ENCODE results near the gene MMP2.

Gene MMP2

DNA sequence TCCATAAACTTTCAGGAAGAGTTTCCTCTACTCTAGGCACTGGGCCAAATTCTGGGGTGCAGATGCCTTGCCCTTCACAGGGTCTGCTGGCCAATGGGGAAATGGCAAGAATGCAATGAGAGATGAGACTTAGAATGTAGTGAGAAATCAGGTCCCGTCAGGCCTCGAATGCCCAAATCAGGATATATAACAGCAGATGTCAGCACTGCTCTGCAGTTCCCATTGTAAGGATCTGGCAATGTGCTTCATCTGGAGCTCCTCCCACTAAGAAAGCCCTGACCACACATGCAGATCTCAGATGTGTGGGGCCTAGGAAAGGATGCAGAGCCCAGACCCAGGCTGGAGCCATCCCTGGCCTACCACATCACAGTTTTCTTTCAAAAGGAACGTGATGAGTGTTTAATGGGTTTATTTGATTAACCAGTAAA lies 16.0 kb downstream of the MMP2 start:
- no peak for DNase-seq (ENCODE audit: low read depth in 2 of 2)

DNA sequence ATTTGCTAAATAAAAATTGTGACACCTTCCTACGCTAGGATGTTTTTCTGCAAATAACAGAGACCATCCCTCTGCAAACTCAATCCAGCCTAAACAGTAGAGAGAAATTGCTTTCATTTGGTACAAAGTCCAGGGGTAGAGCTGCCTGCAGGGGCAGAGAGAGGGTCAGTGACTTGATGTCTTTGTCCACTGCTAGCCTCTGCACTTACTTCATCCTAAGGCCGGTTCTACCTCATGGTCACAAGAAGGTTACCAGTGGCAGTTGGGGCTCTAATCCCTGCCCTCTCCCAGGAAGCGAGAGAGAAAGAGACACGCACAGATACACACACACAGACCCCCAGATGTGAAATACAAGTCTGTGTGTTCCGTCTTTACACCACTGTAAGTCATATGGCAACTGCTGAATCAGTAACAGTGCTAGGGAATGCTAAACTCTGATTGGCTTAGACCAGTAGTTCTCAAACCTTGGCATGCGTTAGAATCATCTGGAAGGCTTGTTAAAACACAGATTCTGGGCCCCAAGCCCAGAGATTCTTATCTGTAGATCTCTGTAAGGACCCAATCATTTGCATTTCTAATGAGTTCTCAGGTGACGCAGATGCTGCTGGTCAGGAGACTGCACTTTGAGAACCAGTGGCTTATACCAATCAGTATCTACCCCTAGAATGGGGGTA lies 16.8 kb downstream of the MMP2 start:
- no peak for DNase-seq (ENCODE audit: low read depth in 2 of 2)

DNA sequence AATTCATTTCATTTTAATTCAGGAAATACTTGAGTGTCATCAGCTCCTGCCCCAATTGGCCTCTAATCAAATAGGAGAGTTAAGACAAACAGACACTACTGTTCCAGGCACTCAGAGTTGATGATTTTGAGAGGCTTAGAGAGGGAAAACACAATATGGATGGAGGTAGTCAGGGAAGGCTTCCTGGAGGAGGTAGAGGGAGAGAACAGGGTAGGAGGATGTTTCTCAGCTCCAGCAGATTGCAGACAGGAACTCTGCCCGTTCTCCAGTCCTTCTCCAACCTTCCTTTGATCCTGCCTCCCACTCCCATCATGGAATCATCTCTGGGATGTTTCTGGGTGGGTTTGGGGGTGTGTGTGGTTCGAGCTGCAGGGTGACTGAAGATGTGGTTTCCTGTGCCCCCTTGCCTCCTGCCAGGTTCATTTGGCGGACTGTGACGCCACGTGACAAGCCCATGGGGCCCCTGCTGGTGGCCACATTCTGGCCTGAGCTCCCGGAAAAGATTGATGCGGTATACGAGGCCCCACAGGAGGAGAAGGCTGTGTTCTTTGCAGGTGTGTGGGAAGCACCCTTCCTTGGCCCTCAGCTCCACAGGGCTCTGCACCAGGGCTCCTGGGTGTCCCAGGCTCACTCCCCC lies 17.6 kb downstream of the MMP2 start:
- DNase-seq (ENCODE audit: low read depth in 2 of 2): no peak

DNA sequence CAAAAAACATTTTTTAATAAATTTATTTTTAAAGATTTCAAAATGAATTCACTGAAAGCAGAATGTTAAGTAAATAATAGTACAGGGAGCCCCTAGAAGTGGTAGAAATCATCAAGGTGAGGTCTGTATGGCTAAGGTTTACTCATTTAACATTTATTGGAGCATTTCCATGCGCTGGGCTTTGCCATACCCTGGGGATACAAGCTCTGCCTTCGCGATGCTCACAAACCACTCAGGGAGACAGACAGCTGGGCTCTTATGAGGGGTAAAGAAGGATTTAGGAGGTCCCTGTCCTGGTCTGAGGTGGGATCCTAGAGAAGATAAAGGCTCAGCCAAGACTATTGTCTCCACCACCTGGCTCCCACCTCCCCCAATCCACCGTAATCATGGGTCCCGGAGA lies 18.6 kb downstream of the MMP2 start:
- DNase-seq (ENCODE audit: low read depth in 2 of 2): no peak

DNA sequence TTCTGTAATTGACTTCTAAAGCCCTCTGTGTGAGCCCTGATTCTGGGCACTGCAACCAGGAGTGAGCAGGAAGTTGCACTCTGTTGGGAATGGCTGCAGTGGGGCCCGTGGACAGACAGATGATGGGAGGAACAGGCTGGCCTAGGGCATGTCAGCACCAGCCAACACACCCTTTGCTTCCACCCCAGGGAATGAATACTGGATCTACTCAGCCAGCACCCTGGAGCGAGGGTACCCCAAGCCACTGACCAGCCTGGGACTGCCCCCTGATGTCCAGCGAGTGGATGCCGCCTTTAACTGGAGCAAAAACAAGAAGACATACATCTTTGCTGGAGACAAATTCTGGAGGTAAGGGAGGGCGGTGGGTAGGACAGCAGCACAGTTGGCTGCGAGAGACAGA lies 19.1 kb downstream of the MMP2 start:
- no peak for DNase-seq (ENCODE audit: low read depth in 2 of 2)

DNA sequence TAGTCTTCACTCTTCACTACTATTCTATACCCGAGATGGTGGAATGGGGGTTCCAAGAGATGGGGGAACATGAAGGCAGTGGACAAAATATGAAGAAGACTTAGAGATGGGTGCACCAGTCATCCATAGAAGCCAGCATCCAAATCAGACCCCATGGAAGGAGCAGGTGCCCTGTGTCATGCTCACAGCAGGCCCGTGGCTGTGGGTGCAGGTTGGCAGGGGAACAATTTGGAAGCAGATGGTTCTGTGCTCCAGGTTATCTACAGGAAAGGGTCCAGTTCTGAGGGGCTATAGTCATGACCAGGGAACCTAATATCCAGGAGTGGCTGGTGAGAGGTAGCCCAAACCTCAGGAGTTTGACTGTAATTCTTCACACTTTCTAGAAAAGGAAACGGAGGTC lies 20.3 kb downstream of the MMP2 start:
- DNase-seq (ENCODE audit: low read depth in 2 of 2): no peak

DNA sequence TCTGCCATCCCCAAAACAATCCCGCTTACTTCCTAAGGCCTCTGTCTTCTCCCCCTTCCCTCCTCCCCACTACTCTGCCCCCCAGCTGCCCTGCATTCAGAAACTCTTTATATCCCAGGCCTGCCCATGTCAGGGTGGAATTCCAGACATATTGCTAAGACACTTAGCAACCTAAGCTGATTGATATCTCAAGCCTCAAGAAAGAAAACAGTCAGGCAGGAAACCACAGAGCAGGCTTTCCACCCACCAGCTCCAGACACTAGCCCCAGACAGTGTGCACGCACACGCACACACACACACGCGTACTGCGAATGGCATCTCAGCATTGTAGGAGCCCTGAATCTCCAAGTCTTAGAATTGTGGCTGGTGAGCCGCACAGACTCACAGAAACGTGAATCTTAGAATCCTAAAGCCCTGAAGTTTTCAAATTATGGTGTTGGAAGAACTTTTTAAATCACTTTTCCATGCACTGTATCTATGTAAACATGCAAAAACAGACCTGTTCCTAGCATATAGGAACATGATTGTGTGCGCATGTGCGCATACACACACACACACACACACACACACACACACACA lies 21.0 kb downstream of the MMP2 start:
- DNase-seq (ENCODE audit: low read depth in 2 of 2): no peak

DNA sequence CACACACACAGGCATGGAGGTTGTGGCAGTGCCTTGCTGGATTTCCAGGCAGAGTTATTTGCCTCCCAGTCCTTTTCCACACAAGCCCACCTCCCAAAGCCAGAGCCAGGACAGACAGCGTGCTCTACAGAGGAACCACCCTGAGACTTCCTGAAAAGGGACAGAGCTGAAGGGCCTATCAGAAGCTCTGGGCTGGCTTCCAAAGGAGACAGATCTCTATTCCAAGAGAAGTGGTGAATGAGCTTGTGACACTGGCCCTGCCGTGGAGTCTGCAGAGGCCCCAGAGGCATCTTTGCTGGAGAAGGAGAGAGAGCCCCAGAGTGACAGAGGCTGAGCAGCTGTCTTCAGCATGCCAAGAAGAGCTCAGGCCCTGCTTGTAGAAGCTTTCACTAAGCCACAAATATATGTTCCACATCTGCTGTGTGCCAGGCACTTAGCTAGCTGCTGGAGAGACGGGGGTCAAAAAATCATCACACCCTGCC lies 21.6 kb downstream of the MMP2 start:
- no peak for DNase-seq (ENCODE audit: low read depth in 2 of 2)

DNA sequence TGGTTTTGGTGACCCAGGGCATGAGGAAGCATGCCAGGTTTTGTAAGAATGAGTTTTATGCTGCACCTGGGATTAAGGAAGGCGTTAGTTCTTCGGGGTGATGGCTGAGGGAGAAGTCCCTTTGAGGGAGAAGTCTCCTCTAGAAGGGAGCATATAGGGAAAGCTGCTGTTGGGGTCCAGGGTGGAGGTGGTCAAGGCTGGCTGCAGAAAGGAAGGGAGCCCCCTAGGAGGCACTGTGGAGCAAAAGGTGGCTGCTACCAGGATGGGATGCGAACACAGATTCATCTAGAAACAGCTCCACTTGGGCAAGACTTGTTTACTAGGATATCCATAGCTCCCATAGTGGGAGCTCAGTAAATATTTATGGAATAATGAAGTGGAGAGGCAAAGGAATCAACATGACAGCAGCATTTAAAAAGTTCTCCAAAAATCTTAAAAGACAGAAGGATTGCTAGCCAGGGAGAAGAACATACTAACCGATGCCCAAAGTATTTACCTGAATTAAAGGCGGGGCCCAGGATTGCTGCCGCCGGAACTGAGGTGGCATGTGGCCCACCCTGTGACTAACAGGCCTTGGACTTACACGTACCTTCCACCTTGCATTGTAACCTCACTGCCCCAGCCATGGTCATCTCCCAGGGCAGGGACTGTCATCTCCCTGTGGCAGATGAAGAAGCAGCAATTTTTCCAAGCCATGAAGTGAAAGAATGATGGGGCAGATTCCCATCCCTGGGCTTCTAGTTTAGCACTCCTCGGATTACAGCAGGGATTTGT lies 22.7 kb downstream of the MMP2 start:
- no peak for DNase-seq (ENCODE audit: low read depth in 2 of 2)

DNA sequence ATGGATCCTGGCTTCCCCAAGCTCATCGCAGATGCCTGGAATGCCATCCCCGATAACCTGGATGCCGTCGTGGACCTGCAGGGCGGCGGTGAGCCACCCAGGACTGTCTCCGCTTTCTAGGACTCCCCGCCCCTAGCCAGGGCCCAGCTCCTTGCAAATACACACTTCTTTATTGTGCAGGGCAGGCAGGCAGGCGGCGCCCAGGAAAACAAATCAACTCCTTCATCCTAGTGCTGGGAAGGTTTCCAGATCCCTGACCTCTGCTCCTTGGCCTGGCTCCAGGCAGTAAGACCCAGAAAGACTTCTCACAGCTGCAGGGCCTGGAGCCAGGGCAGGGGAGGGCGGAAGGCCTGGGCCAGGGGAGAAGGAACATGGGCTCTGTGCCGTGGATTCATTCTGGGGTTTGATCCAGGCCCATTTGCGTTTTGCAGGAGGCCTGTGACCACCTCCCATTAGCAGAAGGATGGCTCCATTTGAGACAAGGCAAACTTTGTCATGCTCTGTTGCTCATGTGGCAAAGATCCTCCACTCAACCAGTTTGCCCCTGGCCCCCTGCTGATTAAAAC lies 23.9 kb downstream of the MMP2 start:
- no peak for DNase-seq (ENCODE audit: low read depth in 2 of 2)

DNA sequence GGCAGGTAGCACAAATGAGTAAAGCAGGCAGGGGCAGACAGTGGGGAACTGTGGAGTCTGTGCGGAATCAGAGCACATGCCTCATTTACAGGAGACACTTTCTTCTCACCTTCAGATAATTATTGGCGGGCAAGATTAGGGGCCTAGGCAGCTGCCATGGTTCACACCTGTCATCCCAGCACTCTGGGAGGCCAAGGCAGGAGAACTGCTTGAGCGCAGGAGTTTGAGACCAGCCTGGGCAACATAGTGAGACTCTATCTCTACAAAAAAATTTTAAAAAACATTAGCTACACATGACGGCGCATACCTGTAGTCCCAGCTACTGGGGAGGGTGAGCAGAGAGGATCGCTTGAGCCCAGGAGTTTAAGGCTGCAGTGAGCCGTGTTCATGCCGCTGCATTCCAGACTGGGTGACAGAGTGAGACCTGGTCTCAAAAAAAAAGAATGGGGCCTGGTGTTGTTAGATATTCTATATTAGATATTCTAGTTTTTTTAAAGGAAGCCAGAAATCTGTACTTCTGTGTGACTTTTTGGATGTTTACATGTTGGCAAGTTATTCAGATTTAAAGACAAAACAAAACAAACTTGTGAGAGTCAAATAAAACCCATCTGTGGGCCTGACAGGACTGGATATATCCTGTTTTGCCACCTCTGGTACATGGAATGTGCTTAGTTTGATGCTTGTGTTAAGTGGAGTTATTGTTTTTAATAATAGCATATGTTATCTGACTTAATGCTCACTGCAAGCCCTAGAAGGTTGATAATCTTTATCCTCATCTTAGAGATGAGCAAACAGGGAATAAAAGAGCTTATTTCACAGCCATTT lies 24.9 kb downstream of the MMP2 start:
- DNase-seq (ENCODE audit: low read depth in 2 of 2): no peak

DNA sequence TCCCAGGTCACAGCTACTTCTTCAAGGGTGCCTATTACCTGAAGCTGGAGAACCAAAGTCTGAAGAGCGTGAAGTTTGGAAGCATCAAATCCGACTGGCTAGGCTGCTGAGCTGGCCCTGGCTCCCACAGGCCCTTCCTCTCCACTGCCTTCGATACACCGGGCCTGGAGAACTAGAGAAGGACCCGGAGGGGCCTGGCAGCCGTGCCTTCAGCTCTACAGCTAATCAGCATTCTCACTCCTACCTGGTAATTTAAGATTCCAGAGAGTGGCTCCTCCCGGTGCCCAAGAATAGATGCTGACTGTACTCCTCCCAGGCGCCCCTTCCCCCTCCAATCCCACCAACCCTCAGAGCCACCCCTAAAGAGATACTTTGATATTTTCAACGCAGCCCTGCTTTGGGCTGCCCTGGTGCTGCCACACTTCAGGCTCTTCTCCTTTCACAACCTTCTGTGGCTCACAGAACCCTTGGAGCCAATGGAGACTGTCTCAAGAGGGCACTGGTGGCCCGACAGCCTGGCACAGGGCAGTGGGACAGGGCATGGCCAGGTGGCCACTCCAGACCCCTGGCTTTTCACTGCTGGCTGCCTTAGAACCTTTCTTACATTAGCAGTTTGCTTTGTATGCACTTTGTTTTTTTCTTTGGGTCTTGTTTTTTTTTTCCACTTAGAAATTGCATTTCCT lies 26.5 kb downstream of the MMP2 start:
- no peak for DNase-seq (ENCODE audit: low read depth in 2 of 2)

DNA sequence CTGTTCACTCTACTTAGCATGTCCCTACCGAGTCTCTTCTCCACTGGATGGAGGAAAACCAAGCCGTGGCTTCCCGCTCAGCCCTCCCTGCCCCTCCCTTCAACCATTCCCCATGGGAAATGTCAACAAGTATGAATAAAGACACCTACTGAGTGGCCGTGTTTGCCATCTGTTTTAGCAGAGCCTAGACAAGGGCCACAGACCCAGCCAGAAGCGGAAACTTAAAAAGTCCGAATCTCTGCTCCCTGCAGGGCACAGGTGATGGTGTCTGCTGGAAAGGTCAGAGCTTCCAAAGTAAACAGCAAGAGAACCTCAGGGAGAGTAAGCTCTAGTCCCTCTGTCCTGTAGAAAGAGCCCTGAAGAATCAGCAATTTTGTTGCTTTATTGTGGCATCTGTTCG lies 27.1 kb downstream of the MMP2 start:
- DNase-seq (ENCODE audit: low read depth in 2 of 2): no peak

DNA sequence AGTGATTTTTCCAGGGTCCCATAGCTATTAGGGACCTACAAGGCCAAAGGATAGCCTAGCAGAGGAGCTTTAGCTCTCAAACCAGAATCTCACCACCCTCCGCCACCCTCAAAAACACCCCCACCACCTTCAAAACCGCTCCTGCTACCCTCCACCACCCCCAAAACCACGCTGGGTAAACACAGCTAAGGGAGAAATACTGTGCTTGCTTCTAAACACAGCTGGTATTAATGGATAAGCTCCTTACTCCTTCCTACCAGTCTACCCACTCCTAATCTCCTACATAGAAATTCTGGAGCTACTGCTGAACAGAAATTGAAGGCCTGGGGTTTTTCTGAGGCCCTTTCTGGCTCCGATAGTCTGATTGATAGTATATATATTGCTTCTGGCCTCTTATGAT lies 27.7 kb downstream of the MMP2 start:
- DNase-seq (ENCODE audit: low read depth in 2 of 2): no peak

DNA sequence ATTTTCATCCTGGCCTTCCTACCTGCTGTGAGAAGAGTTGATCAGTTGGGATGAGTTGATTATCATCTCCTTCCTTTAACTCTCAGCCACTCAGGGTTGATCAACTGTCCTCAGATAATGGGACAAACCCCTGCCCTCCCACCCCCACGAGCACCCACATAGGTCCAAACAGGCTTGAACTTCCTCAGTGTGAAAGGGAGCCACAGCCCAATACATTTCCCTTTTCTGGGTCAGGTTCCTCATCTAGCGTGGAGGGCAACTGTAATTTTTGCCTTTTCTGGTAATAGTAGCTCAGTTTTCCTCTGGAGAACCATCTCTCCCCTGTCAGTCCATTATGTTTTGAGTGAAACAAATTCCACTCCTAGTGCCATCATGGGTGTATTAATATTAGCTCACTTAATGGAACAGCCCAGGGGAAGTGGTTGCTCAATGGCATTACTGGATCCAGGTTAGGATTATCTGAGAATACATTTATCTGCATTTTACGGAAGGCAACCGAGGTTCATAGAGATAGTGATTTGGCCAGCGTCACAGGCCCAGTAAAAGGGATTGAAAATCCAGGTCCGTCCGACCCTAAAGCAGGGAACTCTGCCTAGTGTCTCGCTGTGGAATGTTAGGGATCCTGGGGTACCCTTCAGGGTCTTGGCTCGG lies 29.4 kb downstream of the MMP2 start:
- no peak for DNase-seq (ENCODE audit: low read depth in 2 of 2)

DNA sequence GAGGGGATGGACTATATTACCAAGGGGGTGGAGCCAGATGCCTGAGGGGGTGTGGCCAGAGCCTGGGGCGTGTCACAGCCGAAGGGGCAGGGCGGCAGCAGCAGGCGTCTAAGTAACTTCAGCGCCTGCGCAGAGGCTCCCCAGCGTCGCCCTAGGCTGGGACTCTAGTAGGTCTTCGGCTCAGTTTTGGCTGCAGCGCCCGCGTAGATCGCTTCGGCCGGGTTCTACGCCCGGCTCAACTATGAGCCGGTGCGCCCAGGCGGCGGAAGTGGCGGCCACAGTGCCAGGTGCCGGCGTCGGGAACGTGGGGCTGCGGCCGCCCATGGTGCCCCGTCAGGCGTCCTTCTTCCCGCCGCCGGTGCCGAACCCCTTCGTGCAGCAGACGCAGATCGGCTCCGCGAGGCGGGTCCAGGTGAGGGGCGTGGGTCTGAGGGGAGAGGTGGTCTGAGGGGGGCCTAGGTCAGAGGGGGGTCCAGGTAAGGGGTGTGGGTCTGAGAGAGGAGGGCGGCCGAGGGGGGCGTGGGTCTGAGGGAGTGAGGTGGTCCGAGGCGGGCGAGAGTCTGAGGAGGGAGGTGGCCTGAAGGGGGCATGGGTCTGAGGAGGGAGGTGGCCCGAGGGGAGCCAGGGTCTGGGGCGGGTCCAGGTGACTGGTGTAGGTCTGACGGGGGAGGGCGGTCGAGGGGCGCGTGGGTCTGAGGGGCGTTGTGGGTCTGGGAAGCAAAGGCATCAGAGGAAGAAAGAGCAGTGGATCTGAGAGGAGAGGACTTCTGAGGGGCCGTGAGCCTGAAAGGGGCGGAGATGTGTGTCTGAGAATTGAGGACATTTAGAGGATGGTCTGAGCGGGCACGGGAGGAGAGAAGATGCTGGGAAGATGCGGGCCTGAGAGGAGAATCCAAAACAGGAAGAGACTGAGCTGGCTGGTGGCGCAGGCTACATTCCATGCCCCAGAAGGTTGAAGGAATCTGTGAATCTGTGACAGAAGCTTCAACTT lies 30.2 kb downstream of the MMP2 start, which contains the start of gene LPCAT2:
Gene LPCAT2, plus strand, starts transcription at position 132 of the 991 bp plus-strand sequence. Its CDS starts 110 bp downstream, at position 242.
- DNase-seq (ENCODE audit: low read depth in 2 of 2): no peak

DNA sequence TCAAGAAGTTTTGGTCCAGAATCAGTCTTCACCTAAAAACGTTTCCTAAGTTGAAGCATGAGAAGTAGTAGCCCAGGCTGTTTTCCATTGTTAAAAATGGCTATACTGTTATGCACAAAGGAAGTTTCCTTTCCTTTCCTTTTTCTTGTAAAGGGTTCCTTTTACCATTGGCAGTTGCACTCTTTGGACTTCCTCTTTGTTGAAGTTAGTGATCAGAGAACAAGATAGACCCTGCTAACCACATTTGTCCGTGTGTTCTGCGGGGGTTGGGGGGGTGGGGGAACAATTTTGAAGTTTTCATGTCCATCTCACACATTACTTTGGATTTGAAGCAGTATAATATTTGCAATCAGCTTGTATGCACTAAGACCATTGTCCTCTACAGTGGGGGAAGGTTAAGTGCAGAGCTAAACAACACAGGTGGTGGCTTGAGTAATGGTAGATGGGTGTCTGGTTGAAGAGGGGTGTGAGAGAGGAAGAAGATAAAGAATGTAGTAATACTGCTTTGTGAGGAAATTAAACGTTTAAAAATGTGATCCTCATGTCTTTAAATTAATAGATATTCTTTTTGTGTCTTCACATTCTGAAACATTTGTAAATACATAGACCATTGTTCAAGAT lies 31.3 kb downstream of the MMP2 start:
- no peak for DNase-seq (ENCODE audit: low read depth in 2 of 2)

DNA sequence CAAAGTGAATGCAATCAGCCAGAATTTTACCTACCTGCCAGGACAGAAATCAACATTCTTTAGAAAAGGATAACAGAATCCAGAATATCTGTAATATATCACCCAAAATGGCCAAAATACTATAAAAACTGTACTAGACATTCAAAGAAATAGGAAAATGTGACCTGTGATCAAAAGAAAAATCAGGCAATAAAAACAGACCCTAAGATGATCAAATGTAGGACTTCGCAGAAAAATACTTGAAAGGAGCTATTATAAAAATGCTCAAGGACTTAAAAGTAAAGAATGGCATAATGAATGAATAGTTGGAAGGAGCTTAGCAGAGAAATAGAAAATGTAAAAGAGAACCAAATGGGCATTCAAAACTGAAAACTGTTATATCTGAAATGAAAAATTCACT lies 33.9 kb downstream of the MMP2 start:
- DNase-seq (ENCODE audit: low read depth in 2 of 2): no peak
